Brain microvascular endothelial cell (primary cell): ENCODE measurements around the gene STAM.

Experiments
- DNase-seq: peaks from one replicate; pipeline ENCODE4 v3.0.0-alpha.2; 2020
- H3K27ac ChIP-seq: fragments of 250-450 bp; sonication (Bioruptor Pico); 2 replicates; pipeline ENCODE4 v1.5.1; 2020; ENCODE audit warnings: mild to moderate bottlenecking, moderate library complexity
- H3K27me3 ChIP-seq: fragments of 250-450 bp; sonication (Bioruptor Pico); replicated peaks from 2 replicates; pipeline ENCODE4 v1.5.1; 2020; ENCODE audit warnings: mild to moderate bottlenecking
- H3K36me3 ChIP-seq: fragments of 250-450 bp; sonication (Bioruptor Pico); replicated peaks from 2 replicates; pipeline ENCODE4 v1.5.1; 2020; ENCODE audit warnings: mild to moderate bottlenecking
- H3K4me3 ChIP-seq: 2 replicates; pipeline ENCODE4 v1.5.1; 2011; ENCODE audit warnings: low read depth, mild to moderate bottlenecking, control low read depth, low read length, moderate library complexity
- in situ Hi-C: cut with HindIII; loops from 2 replicates; pipeline ENCODE4 v1.10.0; 2017; ENCODE audit warnings: low sequenced_read_pairs, low pct_ligation_motif_present
- TF ChIP-seq, protein P1 (sequence below): IDR thresholded peaks from 2 replicates; pipeline ENCODE4 v1.5.1; 2011; ENCODE audit warnings: low read depth, mild to moderate bottlenecking, moderate library complexity, low read length, control low read depth, inconsistent platforms; ENCODE audit errors: missing control alignments

Gene STAM

DNA sequence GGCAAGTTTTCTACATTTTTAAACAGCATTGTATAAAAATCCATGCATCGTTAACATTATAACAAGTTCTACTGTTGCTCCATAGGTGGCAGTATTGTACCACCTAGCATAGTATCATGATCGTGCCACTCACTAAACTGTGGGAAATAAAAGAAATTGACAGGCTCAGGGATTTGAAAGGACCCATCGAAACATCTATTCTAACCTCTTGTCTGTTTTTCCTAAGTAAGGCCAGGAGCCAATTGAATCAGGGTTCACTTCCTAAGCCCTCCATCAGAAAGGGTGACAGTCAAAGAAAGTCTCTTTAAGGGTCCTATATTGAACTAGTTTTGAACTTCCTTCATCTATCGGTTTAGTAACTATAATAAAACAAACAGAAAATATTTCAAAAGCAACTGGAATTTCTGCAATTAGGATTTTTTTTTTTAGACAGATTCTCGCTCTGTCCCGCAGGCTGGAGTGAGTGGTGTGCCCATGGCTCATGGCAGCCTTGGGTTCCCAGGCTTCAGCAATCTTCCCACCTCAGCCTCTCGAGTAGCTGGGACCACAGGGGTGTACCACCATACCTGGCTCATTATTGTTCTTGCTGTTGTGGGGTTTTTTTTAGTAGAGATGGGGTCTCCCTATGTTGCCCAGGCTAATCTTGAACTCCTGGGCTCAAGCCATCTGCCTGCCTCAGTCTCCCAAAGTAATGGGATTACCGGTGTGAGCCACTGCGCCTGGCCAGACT, 36.2 kb upstream of the STAM start:
- in situ Hi-C loops = no loop called here
- H3K27ac ChIP-seq = no peak overlapping the region
- no peak overlapping the region for H3K4me3 ChIP-seq
- DNase-seq = peak; percentile 51
- H3K36me3 ChIP-seq = no peaks in the 10 kb centered on the region
- H3K27me3 ChIP-seq = no peaks in the 10 kb centered on the region
- TF ChIP-seq, protein P1, sequence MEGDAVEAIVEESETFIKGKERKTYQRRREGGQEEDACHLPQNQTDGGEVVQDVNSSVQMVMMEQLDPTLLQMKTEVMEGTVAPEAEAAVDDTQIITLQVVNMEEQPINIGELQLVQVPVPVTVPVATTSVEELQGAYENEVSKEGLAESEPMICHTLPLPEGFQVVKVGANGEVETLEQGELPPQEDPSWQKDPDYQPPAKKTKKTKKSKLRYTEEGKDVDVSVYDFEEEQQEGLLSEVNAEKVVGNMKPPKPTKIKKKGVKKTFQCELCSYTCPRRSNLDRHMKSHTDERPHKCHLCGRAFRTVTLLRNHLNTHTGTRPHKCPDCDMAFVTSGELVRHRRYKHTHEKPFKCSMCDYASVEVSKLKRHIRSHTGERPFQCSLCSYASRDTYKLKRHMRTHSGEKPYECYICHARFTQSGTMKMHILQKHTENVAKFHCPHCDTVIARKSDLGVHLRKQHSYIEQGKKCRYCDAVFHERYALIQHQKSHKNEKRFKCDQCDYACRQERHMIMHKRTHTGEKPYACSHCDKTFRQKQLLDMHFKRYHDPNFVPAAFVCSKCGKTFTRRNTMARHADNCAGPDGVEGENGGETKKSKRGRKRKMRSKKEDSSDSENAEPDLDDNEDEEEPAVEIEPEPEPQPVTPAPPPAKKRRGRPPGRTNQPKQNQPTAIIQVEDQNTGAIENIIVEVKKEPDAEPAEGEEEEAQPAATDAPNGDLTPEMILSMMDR = peak; percentile 64

DNA sequence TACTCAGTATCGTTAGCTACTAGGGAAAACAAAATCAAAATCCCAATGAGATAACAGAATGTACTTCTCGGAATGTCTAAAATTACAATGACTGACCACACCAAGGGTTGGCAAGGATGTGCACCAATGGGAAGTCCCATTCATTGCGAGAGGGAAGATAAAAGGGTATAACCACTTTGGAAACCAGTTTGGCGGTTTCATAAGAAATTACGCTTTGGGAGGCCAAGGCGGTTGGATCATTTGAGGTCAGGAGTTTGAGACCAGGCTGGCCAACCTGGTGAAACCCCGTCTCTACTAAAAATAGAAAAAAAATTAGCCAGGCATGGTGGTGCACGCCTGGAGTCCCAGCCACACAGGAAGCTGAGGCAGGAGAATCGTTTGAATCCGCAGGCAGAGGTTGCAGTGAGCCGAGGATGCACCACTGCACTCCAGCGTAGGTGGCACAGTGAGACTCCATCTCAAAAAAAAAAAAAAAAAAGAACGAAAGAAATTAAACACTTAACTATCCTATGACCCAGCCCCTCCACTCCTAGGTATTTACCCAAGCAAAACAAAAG, 34.4 kb upstream of the STAM start:
- TF ChIP-seq, protein P1 = no peak
- Histone ChIP-seq H3K36me3 (no peaks in the 10 kb centered on the region), H3K27me3 (no peaks in the 10 kb centered on the region), H3K27ac (no peak overlapping the region), H3K4me3 (no peak overlapping the region)
- no peak for DNase-seq
- in situ Hi-C loops = no loop called here

DNA sequence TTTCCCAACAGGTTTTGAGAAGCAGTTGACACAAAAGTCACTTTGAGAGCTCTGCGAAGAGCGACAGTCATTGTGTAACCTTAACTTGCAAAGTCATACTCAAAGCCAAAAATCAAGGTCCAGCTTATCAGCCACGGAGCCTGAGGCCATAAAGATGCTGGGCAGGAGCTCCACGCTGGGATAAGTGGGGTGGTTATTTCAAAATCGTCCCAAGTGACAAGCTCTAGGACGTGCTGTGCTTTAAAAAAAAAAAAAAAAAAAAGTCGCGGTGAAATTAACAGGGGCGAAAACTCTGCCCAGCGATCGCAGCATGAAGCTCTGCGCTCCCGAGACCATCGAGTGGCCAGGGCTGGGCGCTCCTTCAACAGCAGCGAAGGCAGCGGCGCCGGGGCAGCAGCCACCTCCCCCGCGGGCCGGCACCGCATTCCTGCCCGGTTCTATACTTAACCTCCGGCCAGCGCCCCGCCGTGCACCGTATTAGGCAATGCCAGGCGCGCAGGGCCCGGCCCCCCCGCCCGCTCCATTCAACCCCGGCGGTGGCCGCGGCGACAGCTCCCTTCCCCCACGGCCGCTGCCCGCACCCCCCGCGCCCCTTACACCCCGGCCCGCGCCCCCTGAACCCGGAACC, 27.4 kb upstream of the STAM start:
- peak; percentile 37 for DNase-seq
- Histone ChIP-seq H3K4me3 (peak overlapping the region; percentile 71), H3K27ac (no peak overlapping the region), H3K27me3 (no peaks in the 10 kb centered on the region), H3K36me3 (no peaks in the 10 kb centered on the region)
- in situ Hi-C loops = no loop called here
- TF ChIP-seq, protein P1 = no peak

DNA sequence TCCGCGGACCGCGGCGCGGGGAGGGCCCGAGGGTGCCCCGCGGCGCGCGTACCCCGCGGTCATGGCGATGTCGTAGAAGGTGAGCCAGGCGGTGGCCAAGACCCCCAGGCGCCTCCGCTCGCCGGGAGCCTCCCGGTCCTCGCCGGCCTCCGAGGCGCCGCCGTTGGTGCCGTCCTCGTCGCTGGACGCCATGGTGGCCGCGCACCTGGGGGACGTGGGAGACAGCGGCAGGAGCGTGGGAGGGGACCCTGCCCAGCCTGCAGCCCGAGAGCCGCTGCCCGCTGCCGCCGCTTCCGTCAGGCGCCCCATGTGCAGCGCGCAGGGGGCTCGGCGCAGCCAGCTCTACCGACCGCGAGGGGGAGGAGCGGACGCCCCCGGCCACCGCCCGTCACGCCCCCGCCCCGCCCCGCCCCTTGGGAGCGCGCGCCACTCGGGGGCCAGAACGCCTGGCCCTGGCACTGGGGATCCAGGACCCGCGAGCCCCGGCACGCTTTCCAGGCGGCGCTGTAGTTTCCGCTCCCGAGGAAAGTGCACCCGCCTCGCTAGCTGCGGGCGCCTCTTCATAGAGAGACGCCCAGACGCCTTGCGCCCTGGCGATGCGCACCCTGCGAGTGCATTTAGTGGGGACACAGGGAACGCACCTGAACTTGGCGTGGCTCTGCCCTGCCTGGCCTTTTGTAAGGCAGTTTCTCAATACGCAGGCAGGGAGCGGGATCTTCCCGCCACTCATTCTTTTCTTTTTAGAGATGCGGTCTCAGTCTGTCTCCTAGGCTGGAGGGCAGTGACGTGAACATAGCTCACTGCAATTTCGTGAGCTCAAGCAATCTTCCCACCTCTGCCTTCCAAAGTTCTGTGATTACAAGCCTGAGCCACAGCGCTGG, 26.7 kb upstream of the STAM start, which contains the start of gene HACD1:
HACD1 (minus strand) TSS at position 344 of the 881 bp plus-strand sequence; CDS start at position 309, 35 bp downstream.
- Histone ChIP-seq H3K36me3 (no peaks in the 10 kb centered on the region), H3K27ac (peak within 1 kb of the TSS; percentile 40), H3K4me3 (peak within 1 kb of the TSS; percentile 71), H3K27me3 (no peaks in the 10 kb centered on the region)
- in situ Hi-C loops = no loop called here
- TF ChIP-seq, protein P1 = peak; percentile 41
- peak; percentile 39 for DNase-seq

DNA sequence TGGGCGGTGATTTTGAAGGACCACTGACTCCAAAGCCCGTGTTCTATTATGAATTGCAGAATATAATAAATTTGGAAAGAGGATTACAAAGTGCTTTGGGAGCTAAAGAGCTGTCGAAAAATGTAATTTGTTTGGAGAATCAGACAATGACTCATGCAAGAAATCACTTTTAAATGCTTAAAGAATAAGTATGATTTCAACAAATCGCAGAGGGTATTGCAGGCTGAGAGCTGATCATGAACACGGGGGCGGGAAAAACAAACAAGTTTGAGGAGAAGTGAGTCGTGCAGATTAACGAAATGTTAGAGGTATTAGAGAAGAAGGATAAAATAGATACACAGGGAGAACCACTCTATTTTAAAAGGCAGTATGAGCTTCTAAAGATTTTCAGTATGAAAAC, 21.9 kb upstream of the STAM start:
- DNase-seq = no peak
- H3K36me3 ChIP-seq = no peaks in the 10 kb centered on the region
- in situ Hi-C loops = no loop called here
- H3K4me3 ChIP-seq = no peak overlapping the region
- TF ChIP-seq, protein P1 = no peak
- H3K27ac ChIP-seq = no peak overlapping the region
- H3K27me3 ChIP-seq = no peaks in the 10 kb centered on the region
